Urothelium cell line (cell line): ENCODE results near the gene TTC39C.
A peak's percentile ranks its signal among the peaks of the same experiment; 100 is the strongest.

ENCODE experiments used
- DNase-seq: peaks from one replicate; pipeline ENCODE4 v3.0.0; 2011; ENCODE audit warnings: low spot score, mixed read lengths
- FAIRE-seq: peaks from 2 replicates; lab custom pipeline; 2011; peaks lifted over from hg19 to GRCh38; lab: Jason Lieb, UNC

TTC39C gene

DNA sequence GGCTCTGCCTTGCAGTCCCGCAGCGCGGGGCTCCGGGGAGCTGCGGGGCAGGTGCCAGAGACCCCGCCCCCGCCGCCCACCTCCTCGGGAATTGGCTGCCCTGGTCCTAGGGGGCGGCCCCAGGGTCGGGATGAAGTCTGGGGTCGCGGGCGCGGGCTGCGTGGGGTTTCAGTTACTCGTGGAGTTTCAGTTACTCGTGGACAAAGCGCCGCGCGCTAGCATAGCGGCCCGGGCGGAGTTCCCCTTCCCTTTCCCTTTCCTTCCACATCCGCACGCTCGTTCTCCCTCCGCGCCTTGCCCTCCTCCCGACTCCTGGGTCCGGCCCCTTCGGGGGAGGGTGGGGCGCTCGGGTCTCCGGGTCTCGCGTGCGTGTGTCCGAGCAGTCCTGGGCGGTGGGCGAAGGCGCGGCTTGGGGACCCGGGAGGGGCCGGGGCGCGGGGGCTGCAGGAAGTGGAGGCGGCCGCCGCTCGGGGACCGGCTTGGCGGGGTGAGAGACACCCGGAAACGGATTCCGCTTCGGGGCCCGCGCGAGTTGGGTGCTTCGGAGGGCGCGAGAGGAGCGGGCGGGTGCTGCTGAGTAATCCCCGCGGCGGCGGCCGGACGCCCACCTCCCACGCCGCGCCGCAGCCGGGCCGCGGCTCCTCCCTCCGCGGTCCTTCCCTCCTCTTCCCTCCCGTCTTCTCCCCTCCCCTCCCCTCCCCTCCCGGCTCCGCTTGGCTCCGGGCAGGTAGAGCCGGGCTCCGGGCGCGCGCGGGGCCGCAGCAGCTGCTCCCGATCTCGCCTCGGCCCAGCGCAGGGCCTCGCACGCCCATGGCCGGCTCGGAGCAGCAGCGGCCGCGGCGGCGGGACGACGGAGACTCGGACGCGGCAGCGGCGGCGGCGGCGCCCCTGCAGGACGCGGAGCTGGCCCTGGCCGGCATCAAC, at the start of gene TTC39C:
Gene TTC39C (plus strand): TSS at position 693 of the 924 bp plus-strand sequence. CDS start 118 bp downstream, at position 811.
- FAIRE-seq (no peak), DNase-seq (peak; percentile 39)

- FAIRE-seq (no peak), DNase-seq (no peak)
Observed at GRCh38 chr18:23966909-23967308, 47.6 kb upstream of the TTC39C start.

DNA sequence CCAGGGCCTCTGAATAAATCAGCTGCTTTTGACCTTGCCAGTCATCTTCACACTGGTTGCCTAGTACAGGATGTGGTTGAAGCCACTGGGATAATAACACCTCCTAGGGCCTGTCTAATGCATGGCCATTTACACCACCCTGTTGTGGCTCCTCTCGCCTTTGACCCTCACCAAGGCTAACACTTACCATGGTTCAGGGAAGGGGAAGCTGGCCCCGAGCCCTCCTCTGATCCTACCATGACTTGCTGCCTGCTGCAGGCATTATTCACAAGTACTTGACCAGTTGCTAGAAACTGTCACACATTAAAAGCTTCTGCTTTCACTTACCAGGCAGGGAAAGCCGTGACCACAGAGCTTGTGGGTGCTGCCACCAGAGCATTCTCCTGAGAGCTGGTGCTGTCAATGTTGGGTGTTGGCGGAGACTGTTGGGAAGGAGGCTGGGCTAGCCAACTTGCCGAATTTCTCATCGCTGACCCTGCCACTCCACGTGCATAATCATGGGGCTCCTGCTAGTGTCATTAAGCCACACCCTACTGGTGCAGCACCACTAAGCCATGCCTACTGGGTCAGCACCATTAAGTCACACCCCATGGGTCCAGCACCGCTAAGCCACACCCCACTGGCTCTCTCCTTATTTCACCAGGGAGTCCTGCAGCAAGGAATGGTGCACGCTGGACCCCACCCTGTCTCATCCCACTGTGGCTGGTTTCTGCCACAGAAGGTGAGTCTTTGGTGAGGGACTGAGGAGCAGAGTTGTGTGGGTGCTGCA, 47.0 kb upstream of the TTC39C start:
- DNase-seq (no peak), FAIRE-seq (no peak)

DNA sequence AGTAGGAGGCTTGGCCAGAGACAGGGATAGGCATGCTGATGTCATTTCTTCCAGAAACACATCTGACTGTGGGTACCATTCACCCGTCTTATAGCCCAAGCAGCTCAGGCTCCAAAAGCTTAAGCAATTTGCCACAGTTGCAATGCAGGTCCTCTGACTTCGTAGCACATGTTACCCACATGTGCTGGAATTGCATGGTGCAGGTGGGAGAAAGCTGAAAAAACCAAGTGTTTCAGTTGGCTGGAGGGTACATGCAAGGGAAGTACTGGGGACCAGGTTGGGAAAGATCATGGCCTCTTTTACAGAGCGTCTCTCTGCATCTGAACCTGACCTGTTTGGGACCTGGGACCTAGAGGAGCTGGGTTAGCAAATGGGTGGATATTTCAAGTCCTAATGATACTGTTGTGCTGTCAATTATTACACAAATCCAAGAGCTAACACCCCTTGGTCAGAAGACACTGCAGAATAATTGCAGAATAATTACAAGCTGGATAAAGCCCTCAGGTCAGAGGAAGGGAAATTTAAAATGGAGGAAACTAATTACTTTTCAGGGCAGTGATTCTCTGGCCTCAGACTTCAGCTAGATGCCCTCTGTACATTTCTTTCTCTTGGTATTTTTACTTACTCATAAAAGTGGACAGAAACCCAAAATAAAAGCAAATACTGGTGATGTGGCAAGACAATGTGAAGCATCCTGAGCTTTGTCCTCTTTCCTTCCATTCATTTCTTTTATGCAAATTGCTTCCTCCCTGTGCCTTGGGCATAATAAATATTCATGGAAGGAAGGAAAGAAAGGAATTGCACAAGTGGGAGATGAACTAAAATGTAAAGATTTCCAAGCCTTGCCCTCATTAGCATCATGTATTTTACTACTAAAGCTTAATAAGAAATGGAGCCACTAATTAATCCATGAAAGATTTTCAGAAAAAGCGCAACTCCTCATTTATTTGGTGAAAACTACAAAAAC, 45.6 kb upstream of the TTC39C start:
- FAIRE-seq: no peak
- no peak for DNase-seq

GRCh38 chr18:23969664-23970063, 44.9 kb upstream of the TTC39C start:
- no peak for DNase-seq
- no peak for FAIRE-seq

DNA sequence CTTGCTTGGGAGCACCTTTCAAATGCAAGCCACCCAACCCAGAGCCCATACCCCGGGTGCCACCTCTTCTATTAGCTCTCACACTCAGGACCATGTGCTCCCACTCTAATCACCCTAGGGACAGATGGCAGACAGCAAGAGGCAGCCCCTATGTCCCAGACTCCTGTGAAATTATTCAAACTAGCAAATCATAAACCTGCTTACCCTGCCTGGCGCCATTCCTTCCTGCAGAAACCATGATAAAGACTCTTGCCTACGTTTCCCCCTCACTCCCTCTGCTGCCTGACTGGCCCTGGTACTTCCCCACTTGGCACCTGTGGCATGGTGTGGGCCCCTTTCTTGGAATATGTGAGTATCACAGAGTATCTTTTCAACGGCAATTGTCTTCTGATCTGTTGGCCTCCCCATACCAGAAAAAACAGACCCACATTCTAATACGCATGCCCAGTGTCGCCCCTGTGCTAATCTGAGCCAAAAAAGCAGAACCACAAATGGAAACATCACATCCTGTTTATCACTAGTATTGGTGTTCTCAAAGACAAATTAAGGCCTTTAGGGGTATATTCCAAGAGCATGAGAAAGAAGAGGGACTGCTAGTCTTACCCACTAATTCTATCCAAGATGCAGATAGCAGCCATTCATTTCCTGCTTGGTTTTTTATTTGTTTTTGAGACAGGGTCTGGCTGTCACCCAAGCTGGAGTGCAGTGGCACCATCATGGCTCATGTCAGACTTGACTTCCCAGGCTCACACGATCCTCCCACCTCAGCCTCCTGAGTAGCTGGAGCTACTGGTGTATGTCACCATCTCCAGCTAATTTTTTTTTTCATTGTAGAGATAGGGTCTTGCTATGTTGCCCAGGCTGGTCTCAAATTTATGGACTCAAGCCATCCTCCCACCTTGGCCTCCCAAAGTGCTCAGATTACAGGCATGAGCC, 44.1 kb upstream of the TTC39C start:
- DNase-seq: no peak

DNA sequence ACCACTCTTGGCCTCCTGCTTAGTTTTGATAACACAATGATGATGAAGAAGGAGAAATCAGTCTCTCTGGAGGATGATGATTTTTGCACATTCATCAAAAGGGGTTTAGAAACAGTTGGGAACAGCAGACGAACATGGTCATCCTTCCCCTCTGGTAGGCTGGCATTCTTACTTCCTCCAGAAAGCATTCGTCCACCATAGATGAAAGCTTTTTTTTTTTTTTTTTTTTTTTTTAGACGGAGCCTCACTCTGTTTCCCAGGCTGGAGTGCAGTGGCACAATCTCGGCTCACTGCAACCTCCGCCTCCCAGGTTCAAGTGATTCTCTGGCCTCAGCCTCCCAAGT, 43.5 kb upstream of the TTC39C start:
- DNase-seq: no peak
- no peak for FAIRE-seq

More for the DNA sequence above, 44.1 kb upstream of the TTC39C start:
- FAIRE-seq: no peak

- no peak for DNase-seq
- FAIRE-seq: no peak
Observed at GRCh38 chr18:23971666-23972230, 42.8 kb upstream of the TTC39C start.

DNA sequence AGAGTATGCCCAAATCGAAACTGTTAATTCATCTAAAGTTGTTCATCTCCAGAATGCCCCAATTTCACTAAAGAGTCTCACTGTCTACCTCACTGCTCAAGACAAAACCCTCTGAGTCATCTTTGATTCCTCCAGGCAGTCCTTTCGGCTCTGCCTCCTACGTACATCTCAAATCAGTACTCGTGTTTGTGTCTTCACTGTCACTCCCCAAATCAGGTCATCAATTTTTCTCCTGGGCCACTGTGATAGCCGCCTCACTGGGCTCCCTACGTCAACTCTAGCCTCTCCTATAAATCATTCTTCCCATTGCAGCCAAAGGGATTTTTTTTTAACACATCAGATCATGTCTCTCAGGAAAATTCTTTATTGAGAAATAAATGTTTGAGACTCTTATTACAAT, 42.1 kb upstream of the TTC39C start:
- DNase-seq: no peak
- FAIRE-seq: no peak

GRCh38 chr18:23977103-23977502, 37.5 kb upstream of the TTC39C start:
- DNase-seq: no peak

DNA sequence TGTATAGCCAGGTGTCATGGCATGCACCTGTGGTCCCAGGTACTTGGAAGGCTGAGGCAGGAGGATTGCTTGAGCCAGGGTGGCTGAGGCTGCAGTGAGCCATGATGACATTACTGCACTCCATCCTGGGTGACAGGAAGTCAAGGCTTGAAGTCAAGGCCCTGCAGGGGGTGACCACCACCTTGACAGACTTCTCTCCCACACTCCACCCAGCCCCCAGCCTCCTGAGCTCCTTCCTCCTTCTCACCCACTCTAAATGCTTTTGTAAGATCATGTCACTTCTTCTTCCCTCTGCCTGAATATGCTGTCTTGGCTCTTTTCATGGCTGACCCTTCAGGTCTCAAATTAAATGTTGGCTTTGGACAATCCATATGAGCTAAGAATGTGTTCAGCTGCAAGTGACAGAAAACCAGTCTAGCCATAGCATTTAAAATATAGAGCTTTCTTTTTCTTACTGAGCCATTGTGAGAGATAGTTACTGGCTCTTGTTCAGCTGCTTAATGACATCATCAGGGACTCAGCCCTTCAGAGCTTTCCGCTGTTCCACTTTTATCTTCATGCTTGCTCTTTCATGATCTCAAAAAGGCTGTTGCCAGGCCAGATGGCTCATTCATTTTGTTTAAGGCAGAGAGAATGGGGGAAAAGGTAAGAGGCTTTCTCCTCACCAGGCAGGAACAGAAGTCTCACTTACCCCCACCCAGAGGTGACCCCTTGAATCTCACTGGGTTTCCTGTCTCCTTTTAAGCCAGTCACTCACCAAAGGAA, 36.7 kb upstream of the TTC39C start:
- FAIRE-seq (no peak), DNase-seq (no peak)

More at GRCh38 chr18:23977103-23977502, 37.5 kb upstream of the TTC39C start:
- FAIRE-seq: no peak

GRCh38 chr18:23981369-23981980, 33.1 kb upstream of the TTC39C start:
- FAIRE-seq (no peak), DNase-seq (no peak)

GRCh38 chr18:23982155-23983079, 32.1 kb upstream of the TTC39C start:
- peak; percentile 17 for DNase-seq
- no peak for FAIRE-seq

DNA sequence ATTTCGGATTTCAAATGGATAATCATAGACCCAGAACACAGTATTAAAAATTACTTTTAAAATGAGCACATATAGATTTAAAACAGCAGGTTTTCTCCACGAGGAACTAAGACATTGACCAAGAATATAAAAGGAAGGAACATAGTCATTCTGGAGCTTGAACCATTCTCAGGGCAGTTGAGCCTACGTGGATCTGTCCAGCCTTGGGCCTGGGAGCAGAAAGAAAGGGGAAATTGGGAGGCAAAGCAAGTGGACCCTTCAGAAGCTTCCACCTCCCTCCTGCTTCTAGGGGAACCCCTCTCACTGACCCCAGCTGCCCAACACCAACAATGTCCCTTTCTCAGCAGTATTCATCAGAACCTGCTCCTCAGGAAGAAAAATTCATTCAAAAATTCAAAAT, 31.4 kb upstream of the TTC39C start:
- FAIRE-seq: no peak
- DNase-seq: no peak

DNA sequence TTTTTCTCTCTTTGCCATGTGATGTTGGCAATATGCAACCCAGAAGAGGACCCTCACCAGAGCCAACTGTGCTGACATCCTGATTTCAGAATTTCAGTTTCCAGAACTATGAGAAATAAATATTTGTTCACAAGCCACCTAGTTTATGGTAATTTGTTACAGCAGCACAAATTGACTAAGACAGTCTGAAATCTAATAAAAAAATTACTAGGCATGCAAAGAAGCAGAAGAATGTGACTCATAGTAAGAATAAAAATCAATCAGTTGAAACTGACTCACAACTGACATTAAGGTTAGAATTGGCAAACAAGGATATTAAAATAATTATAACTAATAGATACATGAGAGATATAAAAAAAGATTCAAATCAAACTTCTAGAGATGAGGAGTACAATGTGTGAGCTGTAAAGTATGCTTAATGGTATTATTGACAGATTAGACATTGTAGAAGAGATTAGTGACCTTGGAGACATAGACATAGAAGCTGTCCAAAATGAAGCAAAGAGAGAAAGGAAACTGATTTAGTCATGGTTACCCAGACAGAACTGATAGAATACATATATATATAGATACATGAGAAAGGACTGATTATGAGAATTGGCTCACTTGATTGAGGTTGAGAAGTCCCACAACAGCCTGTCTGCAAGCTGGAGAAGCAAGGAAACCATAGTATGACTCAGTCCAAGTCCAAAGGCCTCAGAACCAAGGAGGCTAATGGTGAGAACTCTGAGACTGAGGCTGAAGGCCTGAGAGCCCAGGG, 27.8 kb upstream of the TTC39C start:
- DNase-seq (no peak), FAIRE-seq (no peak)
